Stimulated activated CD8-positive, alpha-beta memory T cell treated with anti-CD3 and anti-CD28 coated beads, Interleukin-12 subunit alpha, Interleukin-12 subunit beta, amount 100 ng/mL, for 24 hours (primary cell): ENCODE measurements around the gene TYRO3.
A peak's percentile ranks its signal among the peaks of the same experiment; 100 is the strongest.

ENCODE experiments used
- DNase-seq: peaks from one replicate; pipeline ENCODE4 v3.0.0-alpha.2; 2020; ENCODE audit errors: extremely low read depth

Gene TYRO3

DNA sequence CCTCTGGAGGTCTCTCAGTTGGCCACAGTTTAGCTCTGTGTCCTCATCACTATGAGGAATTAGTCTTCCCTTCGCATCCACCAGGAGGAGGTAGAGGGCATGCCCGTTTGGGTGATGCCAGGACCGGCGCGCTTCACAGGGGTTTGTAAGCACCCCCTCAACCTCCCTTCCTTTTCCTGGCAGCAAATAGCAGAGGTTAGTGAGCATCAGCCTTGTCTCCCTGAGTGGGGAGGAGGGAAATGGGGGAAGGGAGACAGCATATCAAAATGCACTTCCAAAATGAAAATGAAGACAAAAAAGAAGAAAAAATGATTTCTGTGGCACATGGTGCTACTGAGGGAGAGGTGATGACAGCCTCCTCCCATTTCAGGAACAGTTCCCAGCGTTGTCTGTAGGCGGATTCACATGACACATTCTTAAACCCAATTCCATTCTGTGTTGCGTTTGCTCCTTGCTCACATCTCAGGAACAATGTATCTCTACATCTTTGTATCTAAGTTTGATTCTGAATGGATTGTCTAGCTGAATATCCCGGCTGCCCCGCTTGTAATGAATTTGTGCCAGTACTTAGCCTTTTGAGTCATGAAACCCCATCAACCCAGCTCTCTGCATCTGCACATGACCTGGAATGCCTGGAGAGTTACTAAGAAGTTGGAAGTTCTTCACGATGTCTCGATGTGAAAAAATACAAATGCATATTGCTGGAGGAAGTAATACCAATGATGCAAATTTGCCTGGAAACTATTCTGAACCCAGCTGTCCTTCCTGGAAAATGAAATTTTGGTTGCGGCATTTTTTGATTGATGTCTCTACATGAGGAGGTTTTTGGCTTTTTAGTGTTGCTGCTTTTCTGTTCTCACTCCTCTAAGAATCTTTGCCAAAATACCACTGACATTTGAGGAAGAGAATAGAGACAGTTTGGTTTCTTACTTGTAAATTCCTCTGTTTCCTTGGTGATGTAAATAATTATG is 45.2 kb downstream of the TYRO3 start:
- DNase-seq, result no peak

DNA sequence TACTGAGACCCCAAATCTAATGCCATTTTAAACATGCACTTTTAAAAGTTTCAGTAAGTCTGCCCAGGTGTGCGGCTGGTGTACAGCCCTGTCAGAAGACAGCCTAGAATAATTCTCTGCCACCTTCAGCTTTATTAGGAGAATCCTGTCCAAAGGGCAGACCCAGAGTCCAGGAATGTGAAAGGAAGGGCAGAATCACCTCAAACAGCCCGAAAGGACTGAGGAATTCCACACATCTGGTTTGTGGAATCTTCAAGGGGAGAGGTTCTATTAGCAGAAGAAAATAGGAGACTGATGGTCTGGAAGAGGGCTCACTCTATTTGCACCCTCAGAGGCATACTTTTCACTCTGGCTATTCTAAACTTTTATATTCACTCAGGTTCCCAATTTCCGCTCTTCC is 46.6 kb downstream of the TYRO3 start:
- no peak for DNase-seq

DNA sequence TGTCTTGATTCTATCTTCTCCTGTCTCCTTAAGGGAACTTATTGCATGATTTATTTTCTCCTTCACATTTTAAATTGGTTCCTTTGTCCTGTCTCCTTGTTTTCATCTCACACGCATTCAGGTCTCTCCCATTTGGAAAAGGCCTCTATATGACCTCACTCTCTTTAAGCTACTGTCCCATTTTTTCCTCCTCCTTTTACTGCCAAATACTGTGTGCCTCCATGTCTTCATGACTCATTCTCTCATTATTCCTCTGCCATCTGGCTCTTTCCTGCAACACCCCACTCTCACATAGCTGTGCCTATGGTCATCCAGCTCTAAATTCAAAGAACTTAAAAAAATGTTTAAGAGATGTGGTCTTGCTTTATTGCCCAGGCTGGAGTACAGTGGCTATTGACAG is 48.0 kb downstream of the TYRO3 start:
- no peak for DNase-seq

DNA sequence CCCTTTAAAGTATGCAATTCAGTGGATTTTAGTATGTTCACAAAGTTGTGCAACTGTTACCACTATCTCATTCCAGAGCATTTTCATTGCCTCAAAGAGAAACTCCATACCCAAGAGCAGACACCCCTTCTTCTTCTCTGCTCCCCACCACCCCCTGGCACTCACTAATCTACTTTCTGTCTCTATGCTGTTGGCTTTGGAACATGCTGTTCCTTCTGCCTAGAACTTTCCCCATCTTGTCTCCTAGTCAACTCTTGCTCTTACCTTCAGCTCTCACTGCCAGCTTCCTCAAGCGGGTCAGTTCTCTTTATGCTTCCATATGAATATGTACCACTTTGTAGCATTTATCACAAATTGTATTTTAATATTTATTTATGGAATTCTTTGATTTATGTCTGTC is 50.1 kb downstream of the TYRO3 start:
- DNase-seq, result no peak

DNA sequence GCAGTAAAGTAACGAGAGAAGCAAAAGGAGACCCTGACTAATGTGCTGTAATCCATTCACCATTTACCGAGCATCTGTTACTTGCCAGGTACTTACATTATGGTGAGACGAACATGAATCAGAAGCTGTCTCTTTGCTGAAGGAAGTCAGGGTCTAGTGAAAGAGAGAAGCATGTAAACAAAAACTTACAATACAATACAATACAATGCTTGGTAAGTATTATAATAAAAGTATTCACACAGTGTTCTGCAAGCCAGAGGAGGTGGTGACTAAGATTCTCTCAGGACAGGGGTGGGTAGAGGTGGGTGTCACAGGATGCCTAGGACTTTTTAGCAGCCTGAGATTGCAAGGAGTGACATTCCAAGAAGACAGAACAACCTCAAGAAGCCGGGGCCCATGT is 51.0 kb downstream of the TYRO3 start:
- no peak for DNase-seq

DNA sequence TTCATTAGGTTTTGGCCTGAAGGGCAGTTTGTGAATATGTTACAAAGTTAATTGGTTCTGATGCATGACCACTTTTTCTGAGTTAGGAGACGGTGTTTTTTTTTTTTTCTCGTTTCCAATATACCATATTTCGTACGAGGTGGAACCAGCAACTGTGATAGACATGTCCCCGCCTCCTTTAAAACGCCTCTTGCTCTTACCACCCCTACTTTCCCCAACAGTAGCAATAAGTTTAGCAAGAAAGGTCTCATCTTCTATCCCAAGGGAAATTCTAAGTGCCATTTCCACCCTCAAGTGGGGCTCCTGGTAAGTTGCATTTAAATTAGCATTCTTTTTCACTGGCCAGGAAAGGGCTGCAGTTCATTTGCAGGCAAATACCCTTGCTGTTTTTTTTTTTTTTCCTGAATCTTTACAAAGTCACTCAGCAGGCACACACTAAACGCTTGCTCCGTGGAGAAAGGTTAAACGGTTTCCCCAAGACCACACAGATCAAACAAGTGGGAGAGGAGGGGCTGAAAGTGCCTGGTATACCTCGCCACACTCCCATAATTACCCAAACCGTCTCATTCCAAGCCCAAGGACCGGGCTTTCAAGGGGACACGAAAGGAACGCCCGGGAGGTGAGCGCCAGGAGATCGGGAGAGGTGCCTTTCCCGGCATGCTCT is 61.7 kb downstream of the TYRO3 start:
- no peak for DNase-seq

DNA sequence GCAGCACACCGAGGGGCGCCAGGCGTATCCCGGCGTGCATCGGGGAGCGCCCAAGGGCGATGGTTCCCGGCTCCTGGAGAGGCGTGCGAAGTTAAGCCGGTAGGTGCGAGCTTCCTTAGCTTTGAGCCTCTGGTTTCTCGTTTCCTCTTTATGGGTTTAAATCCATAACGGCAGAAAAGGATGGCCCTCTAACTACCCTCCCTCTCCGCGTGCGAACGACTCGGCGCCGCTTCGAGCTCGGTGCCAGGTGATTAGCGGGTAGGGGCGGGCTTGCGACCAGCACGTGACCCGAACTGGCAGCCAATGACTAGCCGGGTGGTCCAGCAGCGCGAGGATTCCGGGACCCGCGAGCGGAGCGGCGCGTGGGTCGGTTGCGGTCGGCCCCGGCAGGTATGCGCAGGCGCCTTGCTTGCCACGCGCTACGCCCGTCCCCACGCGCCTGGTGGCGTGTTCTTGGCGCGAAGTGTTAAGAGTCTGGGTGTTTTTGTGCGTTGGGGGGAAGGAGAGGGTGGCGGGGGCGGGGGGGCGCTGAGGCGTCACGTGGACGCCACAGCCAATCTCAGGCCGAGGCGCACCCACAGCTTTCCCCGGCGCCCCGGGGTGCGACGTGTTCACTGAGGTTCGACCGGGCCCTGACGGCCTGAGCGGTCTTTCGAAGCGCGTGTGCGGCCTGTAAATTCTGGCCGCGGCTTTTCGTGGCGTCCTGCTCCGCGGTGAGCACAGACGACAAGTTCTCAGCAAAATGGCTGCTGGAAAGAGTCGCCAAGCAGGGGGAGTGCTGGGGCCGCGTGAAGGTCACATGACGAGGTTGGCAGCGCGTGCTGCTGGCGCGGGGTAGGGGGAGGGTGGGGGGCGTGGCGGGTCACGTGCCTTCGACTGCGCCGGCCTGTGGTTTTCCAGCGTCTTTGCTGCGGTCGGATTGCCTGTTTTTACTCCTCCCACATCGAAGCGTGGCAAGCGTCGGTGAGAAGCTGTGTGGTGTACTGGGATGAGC is 62.5 kb downstream of the TYRO3 start:
- DNase-seq, result peak; percentile 57

DNA sequence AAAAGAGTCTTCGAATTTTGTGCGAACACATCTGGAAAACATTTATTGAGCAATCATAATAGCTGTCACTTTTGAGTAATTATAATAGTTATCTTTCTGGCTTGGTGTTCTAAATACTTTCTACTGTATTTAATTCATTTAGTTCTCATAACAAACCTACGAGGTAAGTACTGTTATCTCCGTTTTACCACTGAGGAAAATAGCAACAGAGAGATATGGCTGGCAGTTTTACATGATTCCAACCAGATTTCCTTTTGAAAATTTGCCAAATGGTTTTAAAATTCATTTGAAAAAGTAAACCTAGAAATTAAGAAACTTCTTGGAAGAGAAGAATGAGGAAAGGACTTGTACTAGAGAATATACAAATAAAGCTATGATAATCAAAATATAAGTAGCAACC is 63.9 kb downstream of the TYRO3 start:
- no peak for DNase-seq

DNA sequence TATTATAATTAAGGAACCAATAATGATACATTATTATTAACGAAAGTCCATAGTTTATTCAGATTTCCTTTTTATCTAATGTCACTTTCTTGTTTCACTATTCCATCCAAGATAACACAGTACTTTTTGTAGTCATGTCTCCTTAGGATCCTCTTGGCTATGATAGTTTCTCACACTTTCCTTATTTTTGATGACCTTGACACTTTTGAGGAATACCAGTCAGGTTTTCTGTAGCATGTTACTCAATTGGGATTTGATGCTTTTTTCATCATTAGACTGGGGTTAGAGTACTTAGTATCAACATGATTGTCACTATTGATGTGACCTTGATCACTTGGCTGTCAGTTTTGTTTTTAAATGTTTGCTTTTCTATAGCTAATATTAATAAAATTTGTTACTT is 68.2 kb downstream of the TYRO3 start:
- DNase-seq, result no peak

DNA sequence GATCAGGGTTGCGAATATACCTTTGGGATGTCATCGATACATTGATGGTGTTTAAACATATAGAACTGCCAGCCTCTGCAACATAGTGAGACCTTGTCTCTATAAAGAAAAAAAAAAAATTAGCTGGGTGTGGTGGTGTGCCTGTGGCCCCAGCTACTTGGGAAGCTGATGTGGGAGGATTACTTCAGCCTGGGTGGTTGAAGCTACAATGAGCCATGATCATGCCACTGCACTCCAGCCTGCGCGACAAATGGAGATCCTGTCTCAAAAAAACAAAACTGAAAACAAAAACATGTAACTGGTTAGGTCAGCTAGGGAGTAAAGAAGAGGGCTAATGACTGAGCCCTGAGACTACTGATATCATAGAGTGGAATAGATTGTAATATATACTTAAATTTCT is 70.5 kb downstream of the TYRO3 start:
- no peak for DNase-seq

DNA sequence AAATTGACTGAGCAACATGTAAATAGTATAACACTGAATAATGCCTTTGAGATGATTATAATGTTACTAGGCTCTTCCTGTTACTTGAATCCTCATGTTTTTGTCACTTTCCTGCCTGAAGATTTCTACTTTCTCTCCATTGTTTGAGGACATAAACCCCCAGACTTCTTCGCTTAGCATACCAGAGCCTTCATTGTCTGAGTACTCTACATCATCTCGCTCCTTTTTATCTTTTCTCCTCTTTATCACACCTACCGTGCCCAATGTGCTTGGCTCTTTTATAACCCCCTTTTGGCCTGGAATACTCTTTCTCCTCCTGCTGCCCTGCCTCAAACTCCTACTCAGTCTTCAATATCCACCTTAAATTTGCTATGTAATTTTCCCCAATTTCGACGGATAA is 70.9 kb downstream of the TYRO3 start:
- no peak for DNase-seq

DNA sequence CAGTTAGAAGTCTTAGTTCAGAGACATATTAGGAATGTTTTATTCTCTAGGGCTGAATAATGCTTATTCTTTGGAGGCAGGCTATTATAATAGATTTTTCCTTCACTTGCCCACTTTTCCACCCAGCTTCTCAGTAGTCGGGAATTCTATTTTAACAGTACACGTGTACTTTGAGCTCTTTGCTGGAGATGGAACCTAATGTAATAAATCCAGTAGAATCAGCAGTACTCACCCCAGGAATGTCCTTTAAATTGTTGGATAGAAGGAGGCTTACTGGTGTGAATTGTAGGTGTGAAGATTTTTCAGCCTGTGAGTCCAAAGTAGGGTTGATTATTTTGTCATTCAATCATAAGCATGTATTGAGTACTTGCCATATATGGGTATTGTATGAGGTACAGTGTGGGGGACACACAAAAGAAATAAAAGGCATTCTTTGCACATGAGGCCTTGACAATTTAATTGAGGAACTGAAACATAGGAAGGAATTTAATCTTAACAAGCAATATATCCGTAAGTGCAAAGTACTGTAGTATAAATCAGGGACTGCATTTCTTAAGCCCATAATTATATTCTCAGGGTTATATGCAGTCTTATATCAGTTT is 71.7 kb downstream of the TYRO3 start:
- no peak for DNase-seq

DNA sequence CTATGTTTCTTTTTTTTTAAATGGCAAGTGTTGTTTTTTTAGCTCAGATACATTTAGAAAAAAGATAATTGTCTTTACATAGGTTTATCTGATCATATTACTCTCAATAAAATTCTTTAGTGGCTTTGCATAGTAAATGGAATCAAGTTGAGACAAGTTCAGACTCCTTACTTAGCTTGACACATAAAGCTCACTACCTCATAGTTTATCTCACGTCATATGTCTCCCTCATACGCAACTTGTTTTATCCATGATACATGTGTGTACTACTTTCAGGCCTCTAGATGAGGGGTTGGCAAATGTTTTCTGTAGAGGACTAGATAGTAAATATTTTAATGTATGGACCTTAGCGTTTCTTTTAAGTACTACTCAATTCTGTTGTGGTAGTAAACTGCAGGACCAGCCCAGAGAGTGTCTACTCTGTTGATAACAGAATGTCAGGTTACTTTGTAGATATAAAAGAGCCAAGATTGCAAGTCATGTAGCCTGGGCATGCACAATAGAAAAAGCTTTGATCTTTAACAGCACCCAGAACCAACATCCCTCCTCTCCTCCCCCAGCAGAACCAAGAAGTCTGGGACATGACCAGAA is 73.0 kb downstream of the TYRO3 start:
- DNase-seq, result no peak
